Midbrain (tissue), 1 donor: ENCODE measurements around the gene UTP14C.
"Not testable (repeated sequence)": the region's sequence is repeated elsewhere in the genome, so short reads cannot be mapped to it uniquely, and the experiment has no call there.

ENCODE experiments used
- DNase-seq: peaks from one replicate; lab custom pipeline; 2025; lab: John Stamatoyannopoulos, UW

UTP14C gene

DNA sequence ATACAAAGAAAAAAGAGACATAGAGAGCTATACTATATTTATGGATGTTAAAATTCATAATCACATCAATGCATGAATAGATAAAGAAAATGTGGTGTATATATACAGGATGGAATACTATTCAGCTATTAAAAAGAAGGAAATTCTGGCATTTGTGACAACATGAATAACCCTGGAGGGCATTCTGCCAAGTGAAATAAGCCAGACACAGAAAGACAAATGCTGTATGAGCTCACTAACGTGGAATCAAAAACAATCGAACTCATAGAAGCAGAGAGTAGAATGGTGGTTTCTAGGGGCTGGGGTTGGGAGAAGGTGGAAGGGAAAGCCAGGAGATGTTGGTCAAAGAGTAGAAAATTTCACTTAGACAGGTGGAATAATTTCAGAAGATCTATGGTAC lies 24.0 kb downstream of the UTP14C start:
- DNase-seq: no peak

GRCh38 chr13:52051400-52051799 lies 26.9 kb downstream of the UTP14C start:
- no peak for DNase-seq

DNA sequence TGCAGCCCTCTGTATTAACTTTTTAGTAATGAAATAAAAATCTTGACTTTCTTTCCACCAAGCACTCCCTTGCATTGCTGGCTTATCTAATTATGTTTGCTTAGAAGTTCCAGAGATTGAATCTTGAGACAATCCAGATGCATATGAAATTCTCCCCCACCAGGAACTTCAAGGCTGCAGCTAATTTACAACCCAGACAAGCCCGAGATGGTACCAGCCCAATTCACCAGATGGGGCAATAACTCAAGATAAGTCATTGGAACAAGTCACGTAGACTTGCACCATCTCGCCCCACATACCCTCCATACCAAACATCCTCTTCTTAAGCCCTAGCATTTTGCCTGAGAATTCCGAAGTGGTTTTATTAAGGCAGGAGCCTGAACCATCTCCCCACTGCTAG lies 29.0 kb downstream of the UTP14C start:
- no peak for DNase-seq

GRCh38 chr13:52061064-52061463 lies 36.6 kb downstream of the UTP14C start:
- DNase-seq: not testable (repeated sequence)

DNA sequence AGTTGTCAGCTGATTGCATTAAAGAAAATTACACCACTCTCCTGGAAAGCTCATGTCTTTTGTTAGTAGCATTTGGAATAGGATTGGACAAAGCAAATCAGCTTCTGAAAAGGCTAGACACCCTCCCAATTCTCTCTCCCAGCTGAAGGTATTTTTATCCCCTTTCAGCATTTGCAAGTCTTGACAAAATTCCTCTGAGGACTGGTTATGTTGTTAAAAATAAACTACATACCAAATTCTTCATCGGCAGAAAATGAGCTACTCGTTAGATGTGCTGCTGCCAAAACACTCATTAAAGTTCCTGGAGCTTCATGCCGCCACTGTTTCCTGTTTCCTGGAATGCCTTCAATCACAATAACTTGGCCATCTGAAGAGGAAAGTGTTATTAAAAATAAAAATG lies 37.1 kb downstream of the UTP14C start:
- no peak for DNase-seq

DNA sequence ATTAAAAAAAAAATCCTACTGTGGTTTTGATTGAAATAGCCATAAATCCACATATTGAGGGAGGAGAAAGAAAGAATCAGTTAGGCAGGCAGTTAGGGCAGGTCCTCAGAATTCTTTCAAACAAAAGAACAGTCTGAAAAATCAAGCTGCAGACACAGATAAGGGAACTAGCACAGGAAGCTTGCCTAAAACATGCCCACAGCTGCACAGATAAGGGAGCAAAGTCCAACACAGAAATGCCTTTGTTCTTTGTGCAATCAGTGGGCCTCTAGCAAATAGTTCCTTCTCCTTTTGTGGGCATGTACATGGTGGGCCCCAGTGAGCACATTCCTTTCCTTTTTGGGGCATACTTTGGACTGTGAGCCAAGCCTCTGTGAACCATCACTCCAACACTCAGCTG lies 42.7 kb downstream of the UTP14C start:
- DNase-seq: no peak

DNA sequence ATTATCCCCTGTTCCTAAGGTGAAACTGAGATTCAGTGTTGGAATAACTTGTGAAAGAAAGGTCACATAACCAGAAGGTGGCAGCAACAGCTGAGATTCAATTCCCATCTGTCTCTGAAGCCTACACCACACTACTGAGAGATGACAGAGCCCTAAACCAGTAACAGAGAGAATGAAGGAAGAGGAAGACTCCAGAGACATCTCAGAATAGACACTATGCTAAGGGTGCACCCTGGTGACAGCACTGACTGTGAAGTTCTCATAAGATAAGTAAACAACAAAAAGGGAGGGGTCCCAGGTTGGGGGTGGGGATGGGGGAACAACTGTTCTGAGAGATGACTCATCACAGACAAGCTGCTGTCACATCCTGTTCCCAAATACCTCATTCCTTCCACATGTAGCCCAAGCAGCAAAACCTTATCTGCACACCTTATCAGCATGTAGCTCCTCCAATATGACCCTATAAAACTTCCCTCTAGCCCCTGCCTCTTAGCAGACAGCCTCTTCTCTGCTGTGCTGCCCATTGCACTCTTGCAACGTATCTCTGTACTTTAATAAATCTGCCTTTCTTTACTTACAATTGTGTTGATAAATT lies 46.5 kb downstream of the UTP14C start:
- no peak for DNase-seq
